Activated T-cell treated with anti-CD3 and anti-CD28 coated beads for 24 hours (primary cell): Measurements from ENCODE around the gene OPALIN.

Source experiments
- DNase-seq: peaks from one replicate; pipeline ENCODE4 v3.0.0-alpha.2; 2020; ENCODE audit warnings: low read depth

OPALIN gene, protein sequence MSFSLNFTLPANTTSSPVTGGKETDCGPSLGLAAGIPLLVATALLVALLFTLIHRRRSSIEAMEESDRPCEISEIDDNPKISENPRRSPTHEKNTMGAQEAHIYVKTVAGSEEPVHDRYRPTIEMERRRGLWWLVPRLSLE

DNA sequence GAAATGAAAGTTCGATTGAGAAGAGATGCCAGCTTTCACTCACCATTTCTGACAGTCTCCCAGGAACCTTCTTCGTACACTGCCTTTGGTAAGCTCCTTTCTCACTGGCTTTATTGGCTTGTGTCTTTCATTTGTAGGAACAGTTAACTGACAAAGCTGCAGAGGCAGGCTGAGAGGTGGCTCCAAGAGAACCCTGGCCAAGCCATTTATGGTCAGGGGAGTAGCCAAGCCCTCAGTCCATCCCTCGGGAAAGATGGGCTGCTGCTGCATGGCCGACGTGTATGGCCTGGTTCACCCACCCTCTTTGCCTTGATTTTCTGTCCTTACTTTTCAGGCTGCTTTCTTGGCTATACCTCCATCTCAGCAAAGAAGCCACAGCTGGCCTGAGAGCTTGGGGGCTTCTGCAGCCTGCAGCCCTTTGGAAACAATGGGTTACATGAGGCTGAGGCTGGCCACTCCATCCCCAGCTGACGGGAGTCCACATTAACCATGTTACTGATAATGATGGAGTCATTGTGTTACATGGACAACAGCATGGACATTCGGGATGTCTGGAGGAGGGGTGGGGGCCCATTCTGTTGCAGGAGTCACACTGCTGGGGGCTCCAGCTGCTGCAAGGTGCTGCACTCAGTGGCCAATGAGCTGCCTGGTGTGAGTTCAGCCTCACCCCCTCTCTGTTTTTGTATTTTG lies at the start of gene OPALIN:
Gene OPALIN (minus strand): TSS at position 152 of the 690 bp plus-strand sequence. CDS start 106 bp downstream, at position 46.
- no peak for DNase-seq

DNA sequence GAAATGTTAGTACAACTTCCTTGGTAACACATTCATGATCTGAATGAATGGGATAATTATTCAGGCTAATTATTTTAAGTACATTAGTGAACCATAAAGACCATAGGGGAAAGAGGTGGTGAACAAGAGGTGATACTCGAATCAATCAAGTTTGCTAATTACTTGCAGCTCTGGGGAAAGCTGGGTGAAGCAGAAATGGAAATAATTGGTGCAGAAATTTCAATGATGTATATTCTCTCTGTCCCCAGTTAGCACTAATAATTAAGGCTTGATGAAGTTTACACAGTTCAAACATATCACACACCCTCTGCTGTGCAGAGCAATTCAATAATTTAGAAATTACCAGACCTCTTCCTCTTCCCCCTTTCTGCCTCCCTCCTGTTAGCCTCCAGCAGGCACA lies 49.4 kb upstream of the OPALIN start:
- DNase-seq = no peak

GRCh38 chr10:96407560-96408069 lies 48.8 kb upstream of the OPALIN start:
- no peak for DNase-seq

DNA sequence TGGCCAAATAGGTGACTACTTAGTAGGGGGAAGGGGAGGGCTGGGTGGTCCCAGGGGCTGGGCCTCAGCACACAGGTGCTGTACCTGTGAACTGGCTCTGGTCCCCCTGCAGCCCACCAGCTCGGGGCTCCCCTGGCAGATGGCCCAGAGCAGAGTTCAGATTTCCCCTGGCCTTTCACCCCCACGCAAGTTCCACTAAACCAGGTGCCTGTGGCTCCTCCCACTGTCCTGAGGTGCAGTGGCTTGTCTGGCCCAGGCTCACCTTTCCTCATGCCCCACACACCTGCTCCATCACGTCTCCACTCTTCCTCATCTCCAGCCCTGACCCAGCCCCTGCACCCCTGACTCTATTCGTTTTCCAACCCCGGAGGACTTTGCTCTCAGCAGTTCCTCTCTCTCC lies 47.3 kb upstream of the OPALIN start:
- DNase-seq = no peak

DNA sequence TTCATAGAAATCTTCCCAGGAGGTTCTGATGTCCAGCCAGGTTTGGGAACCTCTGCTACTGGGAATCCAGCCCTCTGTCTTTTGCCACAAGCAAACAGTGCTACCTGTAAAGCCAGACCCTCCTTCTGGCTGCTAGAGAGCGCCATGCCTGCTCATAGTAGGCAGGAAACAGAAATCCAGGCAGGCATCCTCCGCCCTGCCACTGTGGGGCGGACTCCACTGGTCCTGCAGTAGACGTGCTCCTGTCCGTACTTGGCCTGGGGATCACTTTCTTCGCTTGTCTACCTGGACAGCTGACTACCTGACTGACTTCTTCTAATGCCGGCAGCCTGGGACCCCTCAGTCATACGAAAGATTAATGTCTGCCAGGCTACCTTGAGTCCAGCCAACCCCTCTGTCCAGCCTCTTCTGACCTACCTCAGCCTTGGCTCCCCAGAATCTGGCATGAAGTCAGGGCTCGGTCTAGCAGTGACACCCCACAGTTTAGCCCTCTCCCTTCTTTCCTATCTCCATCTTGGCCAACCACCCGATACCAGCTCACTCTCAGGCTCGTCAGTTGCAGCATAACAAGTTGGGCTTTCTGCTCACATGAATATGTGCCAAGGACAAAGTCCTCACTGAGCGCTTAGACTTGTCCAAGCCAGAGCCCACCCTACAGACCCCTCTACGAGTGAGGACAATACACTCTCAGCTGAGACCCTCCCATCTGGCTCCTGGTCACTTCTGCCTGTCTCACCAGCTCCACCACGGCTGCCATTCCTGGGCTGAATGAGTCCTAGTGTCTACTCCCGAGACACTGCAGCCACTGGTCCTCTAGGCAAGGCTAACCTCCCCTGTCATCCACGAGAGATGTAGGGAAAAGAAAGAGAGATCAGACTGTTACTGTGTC lies 43.9 kb upstream of the OPALIN start:
- DNase-seq = no peak

- DNase-seq = no peak
These were observed 42.2 kb upstream of the OPALIN start for GRCh38 chr10:96401036-96401435.

DNA sequence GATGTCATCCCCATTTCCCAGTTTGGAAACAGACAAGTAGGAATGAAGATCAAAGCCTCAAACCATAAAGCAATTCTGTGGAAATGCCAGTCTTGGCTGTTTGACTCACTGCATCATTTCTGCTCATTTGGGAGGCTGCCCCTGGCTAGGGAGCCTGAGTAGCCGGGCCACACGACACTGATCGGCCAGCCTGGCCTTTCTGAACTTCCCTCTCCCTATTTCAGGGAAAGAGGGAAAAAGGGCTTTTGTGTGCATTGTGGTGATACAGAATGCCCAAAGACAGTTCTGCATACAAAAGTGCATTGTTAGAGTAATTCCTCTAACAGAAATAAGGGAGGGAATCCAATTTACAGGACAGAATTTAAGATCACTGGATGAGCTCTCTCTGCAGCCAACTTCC lies 41.7 kb upstream of the OPALIN start:
- no peak for DNase-seq

DNA sequence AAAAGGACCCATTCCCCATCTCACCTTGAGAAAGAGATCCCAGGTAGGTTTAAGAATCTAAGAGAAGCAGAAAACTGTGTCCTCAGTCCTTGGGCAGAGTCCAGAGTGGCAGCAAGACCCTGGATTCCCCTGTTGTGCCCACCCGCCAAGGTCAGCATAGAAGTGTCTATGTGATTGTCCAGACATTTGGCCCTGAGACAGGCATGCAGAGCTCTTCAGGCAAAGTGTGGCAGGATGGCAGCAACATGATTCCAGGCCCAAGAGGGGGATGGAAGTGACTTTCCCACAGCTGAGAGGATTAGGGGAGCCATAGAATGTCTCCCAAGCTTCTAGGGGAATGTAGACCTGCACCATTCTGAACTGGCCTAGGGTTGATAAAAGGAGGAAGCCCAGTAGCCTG lies 39.1 kb upstream of the OPALIN start:
- no peak for DNase-seq

DNA sequence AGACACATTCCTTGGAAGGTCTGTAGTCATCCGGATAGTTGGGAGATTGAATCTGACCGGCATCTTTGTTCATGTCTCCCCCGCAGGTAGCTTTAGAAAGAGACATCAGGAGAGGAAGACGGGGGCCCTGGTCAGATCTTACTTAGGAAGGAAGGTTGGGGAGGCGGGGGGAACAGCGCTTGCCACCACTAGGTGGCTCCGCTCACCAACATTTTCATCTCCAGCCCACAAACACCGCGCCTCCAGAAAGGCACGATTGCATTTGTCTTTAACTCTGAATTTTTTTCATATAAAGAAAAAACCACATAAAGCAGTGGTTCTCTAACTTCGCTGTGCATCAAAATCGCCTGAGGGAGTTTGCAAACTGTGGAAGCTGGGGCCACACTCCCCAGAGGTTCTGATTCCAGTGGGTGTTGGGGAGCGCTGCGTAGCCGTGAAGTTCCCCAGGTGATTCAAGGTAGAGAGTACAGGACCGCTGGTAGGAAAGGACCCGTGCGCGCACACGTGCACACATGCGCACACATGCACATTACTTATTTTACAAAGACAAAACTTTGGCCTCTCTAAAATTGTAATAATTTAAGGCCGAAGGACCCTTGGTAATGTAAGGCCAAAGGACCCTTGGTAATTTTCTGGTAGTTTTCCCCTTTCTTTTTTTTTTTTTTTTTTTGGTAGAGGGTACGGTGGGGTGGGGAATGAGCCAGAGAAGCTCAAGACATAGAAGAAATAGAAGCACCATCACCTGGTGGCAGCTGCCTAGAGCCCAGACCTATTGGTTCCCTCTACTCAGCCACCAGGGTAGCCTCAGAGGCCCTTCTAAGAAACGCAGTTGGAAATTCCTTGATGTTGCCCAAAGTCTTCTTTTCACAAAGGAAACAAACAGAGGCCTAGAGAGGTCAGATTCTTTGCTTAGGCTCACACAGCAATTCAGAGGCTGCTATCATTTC lies 37.4 kb upstream of the OPALIN start:
- DNase-seq = peak; percentile 33

GRCh38 chr10:96390460-96390864 lies 31.7 kb upstream of the OPALIN start:
- DNase-seq = no peak

DNA sequence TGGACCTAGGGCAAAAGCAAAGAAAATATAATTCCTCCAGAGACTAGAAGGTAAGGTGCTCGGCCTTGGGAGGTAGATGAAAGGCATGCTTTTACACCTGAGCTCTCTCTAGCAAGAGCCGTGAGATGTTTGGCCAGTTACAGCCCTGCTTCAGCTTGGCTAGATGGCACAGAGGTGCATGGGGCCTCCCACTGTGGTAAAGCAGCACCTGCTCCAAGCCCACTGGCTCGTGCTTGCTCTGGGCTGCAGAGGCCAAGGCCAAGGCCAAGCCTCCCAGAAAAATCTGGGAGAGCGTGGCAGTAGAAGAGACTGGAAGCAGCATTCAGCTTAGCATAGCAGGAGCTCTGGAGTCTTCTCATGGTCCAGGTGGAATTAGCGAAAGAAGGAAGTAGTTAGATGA lies 31.0 kb upstream of the OPALIN start:
- DNase-seq = no peak

- no peak for DNase-seq
These were observed 28.8 kb upstream of the OPALIN start for GRCh38 chr10:96387601-96388000.

DNA sequence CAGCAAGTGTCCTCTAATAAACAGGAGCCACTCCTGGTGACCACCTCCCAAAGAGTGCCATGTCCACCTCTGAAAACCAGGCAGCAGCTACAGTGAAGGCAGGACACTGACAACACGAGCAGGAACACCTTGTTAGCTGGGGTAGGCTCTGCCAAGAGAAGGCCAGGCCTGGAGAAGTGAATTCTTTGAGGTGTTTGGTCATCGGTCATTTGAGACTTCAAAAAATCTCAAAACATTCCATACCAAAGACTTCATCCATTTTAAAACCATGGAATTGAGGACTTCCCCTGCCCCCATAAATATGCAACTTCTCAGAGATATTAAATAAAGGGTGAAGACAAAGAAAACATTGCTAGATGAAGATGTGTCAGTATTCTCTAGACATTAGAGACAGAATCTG lies 28.4 kb upstream of the OPALIN start:
- DNase-seq = no peak

- DNase-seq = no peak
These were observed 25.7 kb upstream of the OPALIN start for GRCh38 chr10:96384506-96384905.

DNA sequence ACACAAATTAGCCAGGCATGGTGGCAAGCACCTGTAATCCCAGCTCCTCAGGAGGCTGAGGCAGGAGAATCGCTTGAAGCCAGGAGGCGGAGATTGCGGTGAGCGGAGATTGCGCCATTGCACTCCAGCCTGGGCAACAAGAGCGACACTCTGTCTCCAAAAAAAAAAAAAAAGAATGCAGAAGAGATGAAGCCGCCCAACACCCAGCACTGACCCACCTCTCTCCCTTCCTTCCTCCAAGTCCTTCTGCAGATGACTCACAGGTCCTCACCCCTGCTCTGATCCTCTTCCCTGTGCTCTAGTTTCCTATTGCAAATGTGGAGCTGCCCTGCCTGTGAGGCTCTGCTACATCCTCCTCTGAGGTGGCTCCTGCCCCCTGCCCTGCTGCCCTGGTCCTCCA lies 22.0 kb upstream of the OPALIN start:
- no peak for DNase-seq

GRCh38 chr10:96379758-96380157 lies 21.0 kb upstream of the OPALIN start:
- DNase-seq = no peak

DNA sequence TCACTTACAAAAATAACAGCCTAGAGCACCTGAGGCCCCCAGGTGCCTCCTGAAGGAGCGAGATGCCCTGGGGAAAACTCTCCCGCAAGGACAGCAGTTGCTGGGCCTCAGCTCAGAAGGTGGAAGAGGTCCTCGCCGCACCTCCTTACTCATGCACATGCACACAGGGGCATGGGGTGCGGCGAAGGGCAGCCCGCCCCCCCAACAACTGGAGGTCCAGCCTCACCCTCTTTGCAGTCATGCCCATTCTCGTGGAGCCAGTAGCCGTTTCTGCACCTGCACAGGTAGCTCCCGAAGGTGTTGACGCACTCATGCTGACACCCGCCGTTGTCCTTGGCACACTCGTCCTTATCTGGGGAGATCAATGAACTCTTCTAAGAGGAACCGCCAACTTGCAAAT lies 19.9 kb upstream of the OPALIN start:
- DNase-seq = no peak

DNA sequence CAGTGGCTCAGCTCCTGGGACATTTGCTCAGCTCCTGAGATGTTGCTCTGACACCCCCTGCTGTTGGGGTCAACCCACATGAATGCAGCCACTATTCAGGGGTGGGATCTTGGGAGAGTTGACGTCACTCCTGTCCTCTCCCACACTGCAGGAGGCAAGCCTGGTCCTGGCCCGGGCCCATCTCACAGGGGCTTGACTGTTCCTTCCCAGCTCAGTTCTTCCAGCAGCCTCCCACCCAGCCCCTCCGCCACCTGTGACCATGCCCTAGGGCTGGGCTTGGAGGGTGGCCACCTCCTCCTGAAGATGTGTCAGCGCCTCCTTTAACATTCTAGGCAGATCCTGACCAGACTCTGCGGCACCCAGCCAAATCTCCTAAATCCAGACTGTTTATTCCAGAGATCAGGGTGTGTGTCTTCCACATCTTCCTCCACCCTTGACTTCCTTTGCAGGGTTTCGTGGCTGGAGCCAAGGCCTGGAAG lies 19.1 kb upstream of the OPALIN start:
- DNase-seq = no peak

DNA sequence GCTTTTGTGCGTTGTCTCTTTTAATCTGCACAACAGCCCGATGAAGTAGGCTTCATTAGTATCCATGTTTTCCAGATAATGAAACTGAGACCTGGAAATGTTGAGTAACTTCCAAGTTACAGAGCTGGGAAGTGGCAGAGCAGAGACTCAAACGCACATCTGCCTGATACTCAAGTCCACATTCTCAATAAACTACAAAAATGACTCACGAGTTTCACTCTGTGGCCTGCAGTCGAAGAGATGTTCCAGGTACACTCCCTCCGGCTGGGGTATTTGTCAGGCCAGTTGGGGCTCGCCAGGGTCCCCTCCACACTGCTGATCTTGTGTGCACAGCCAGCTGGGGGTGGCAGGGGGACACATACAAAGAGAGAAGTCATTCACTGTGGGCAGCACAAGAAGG lies 17.7 kb upstream of the OPALIN start:
- no peak for DNase-seq

GRCh38 chr10:96374985-96375830 lies 16.4 kb upstream of the OPALIN start:
- DNase-seq = peak; percentile 75

GRCh38 chr10:96374639-96374984 lies 15.8 kb upstream of the OPALIN start:
- no peak for DNase-seq
